K562 (cell line): ENCODE results near the gene FCER2. TPM values are rescaled to one million over a fixed set of nuclear protein-coding genes. Genes with fewer than 3 reads are reported as not detected.

Source experiments
- CBFA2T3 ChIP-seq: fragments of 450-650 bp; IDR thresholded peaks from 2 replicates; pipeline ENCODE4 v1.6.1; 2017
- CBX5 ChIP-seq: IDR thresholded peaks from 2 replicates; pipeline ENCODE4 v1.6.1; 2014; ENCODE audit warnings: low read depth, borderline replicate concordance
- CEBPB ChIP-seq: fragments of 450-650 bp; IDR thresholded peaks from 2 replicates; pipeline ENCODE4 v1.6.1; 2016; ENCODE audit warnings: missing genetic modification characterization, missing compliant biosample characterization
- CGGBP1 ChIP-seq: fragments of 250-450 bp; sonication (Bioruptor Pico); IDR thresholded peaks from 2 replicates; pipeline ENCODE4 v1.9.0; 2021; ENCODE audit warnings: mild to moderate bottlenecking
- E2F5 ChIP-seq: sonication (generic); formaldehyde crosslinking; IDR thresholded peaks from 2 replicates; pipeline ENCODE4 v1.8.0; 2022; ENCODE audit warnings: mild to moderate bottlenecking, missing genetic modification reagents
- EP400 ChIP-seq: fragments of 450-650 bp; IDR thresholded peaks from 2 replicates; pipeline ENCODE4 v1.6.1; 2017; ENCODE audit warnings: antibody characterized with exemption, mild to moderate bottlenecking, moderate library complexity
- IRF9 ChIP-seq: fragments of 450-650 bp; IDR thresholded peaks from 2 replicates; pipeline ENCODE4 v1.6.1; 2016; ENCODE audit warnings: missing biosample characterization, missing genetic modification characterization
- NFIC ChIP-seq: fragments of 450-650 bp; IDR thresholded peaks from 2 replicates; pipeline ENCODE4 v1.6.1; 2017; ENCODE audit warnings: mild to moderate bottlenecking, inconsistent platforms
- PATZ1 ChIP-seq: fragments of 250-450 bp; sonication (Bioruptor Pico); IDR thresholded peaks from 2 replicates; pipeline ENCODE4 v1.5.0; 2020; ENCODE audit warnings: mild to moderate bottlenecking, borderline replicate concordance
- RUNX1 ChIP-seq: sonication (generic); IDR thresholded peaks from 2 replicates; pipeline ENCODE4 v1.6.1; 2016; ENCODE audit warnings: antibody characterized with exemption, low read depth
- SRSF1 ChIP-seq: fragments of 200-400 bp; formaldehyde crosslinking; IDR thresholded peaks from 2 replicates; pipeline ENCODE4 v1.6.1; 2017; ENCODE audit warnings: mild to moderate bottlenecking, low read depth, low read length, moderate library complexity
- TAF15 ChIP-seq: fragments of 200-400 bp; formaldehyde crosslinking; IDR thresholded peaks from 2 replicates; pipeline ENCODE4 v1.6.1; 2017; ENCODE audit warnings: mild to moderate bottlenecking, low read depth, low read length, moderate library complexity
- THRB ChIP-seq: fragments of 450-650 bp; formaldehyde crosslinking; conservative IDR thresholded peaks from 2 replicates; pipeline ENCODE4 v1.4.0; 2022; ENCODE audit warnings: mild to moderate bottlenecking, missing genetic modification characterization
- TSC22D4 ChIP-seq: fragments of 450-650 bp; IDR thresholded peaks from 2 replicates; pipeline ENCODE4 v1.6.1; 2016; ENCODE audit warnings: missing genetic modification characterization, missing biosample characterization, control low read depth
- U2AF1 ChIP-seq: fragments of 200-400 bp; formaldehyde crosslinking; optimal IDR thresholded peaks from 2 replicates; pipeline ENCODE3; 2017; ENCODE audit warnings: mild to moderate bottlenecking, low read depth, low read length, moderate library complexity
- WHSC1 ChIP-seq: IDR thresholded peaks from one replicate; pipeline ENCODE4 v1.6.1; 2012; ENCODE audit warnings: low read length, control low read depth, inconsistent platforms
- ZNF354B ChIP-seq: fragments of 250-450 bp; sonication (Bioruptor Pico); IDR thresholded peaks from 2 replicates; pipeline ENCODE4 v1.4.0; 2020
- ZNF592 ChIP-seq: fragments of 450-650 bp; IDR thresholded peaks from 2 replicates; pipeline ENCODE4 v1.6.1; 2017; ENCODE audit warnings: antibody characterized with exemption, mild to moderate bottlenecking
- ZNF707 ChIP-seq: fragments of 250-450 bp; sonication (Bioruptor Pico); conservative IDR thresholded peaks from 2 replicates; pipeline ENCODE4 v1.8.0; 2022; ENCODE audit warnings: inconsistent platforms, mild to moderate bottlenecking, moderate library complexity
- ZNF830 ChIP-seq: fragments of 250-450 bp; sonication (Bioruptor Pico); IDR thresholded peaks from 2 replicates; pipeline ENCODE4 v1.5.0; 2021; ENCODE audit warnings: mild to moderate bottlenecking
- polyA plus RNA-seq, 8 experiments: library from polyadenylated mRNA; depleted of rRNA in 4 of 8; stranded (reverse) in 5 of 8; unstranded in 3 of 8; fragments of >200 nt; fragmentation: Nextera tagmentation in 2 of 8; fragmentation: Illumina TruSeq in 1 of 8; extraction: Ambion mirVana in 2 of 8; extraction: Trizol in 1 of 8; gene quantifications; 2 replicates each; pipeline versions ENCODE4 v1.2.1 to v1.2.3, GENCODE V29; 2011 to 2014; ENCODE audit warnings: inconsistent platforms in 1 of 8, missing spikeins in 1 of 8
- total RNA-seq, 7 experiments: library from RNA; depleted of rRNA in 6 of 7; stranded (reverse); fragments of >200 nt in 6 of 7; fragmentation: Illumina TruSeq in 2 of 7; extraction: Trizol in 2 of 7; gene quantifications; 2 replicates each; pipeline versions ENCODE4 v1.2.1 to v1.2.3, GENCODE V29; 2011 to 2021; ENCODE audit warnings: low replicate concordance in 1 of 7

The FCER2 gene
- total and polyA plus RNA-seq, 9 of the 15 experiments (the other 6 are each of a cell fraction or from before 2014, with no cell fraction given), result 0.11 TPM; not detected in 8

GRCh38 chr19:7652061-7652641 is 49.8 kb downstream of the FCER2 start (continued):
- TF ChIP-seq THRB (CRISPR knock-in tag) (no peak), ZNF830 (CRISPR knock-in tag) (no peak), PATZ1 (CRISPR knock-in tag) (no peak), WHSC1 (no peak), U2AF1 (no peak), TAF15 (no peak), EP400 (peak; percentile 42; the same call in 1 of the 2 replicates), E2F5 (CRISPR knock-in tag) (no peak; the same call in 1 of the 2 replicates), NFIC (no peak), RUNX1 (no peak), CGGBP1 (no peak), TSC22D4 (tag) (no peak), ZNF354B (CRISPR knock-in tag) (no peak), IRF9 (peak; percentile 35; the same call in 1 of the 2 replicates), SRSF1 (no peak), ZNF592 (no peak; the same call in 1 of the 2 replicates), CEBPB (peak; percentile 93), CBX5 (no peak), ZNF707 (CRISPR knock-in tag) (no peak), CBFA2T3 (peak; percentile 25; the same call in 1 of the 2 replicates)
